ENCODE results near the gene PDE7B. TPM values are rescaled to one million over a fixed set of nuclear protein-coding genes. Genes with fewer than 3 reads are reported as not detected.
"Not testable (repeated sequence)": the region's sequence is repeated elsewhere in the genome, so short reads cannot be mapped to it uniquely, and the experiment has no call there.

Gene PDE7B
- total and polyA plus RNA-seq, 4 donors = 1.0 to 6.9 (median 3.8) TPM

- H3K4me1 ChIP-seq (ENCODE audit: control insufficient read depth in 1 of 2, insufficient read depth in 2 of 2, low read length in 2 of 2); H3K36me3 ChIP-seq (ENCODE audit: control insufficient read depth in 1 of 2, insufficient read depth in 2 of 2, low read length in 1 of 2); H3K9me3 ChIP-seq (ENCODE audit: control insufficient read depth, low read length); H3K27ac ChIP-seq (ENCODE audit: low read depth in 1 of 2, low read length in 2 of 2); H3K27me3 ChIP-seq (ENCODE audit: control insufficient read depth in 1 of 2, insufficient read depth in 2 of 2, low read length in 1 of 2); ATAC-seq (ENCODE audit: low FRiP score); DNase-seq; H3K4me3 ChIP-seq (ENCODE audit: low read length in 2 of 2): not testable (repeated sequence)
- intact Hi-C loops (cut with DNase I) = loop anchor here (5.0 to 10.0 kb wide), 3 partner anchors 688 to 720 kb away; no protein-coding TSS in a partner anchor
- WGBS, 2 donors = 91 to 92% methylated on average over 4 of the region's 4 CpGs
Observed at GRCh38 chr6:136224974-136225373, 373.5 kb downstream of the PDE7B start.

- H3K9me3 ChIP-seq (ENCODE audit: control insufficient read depth, low read length) = no peaks in the 10 kb centered on the region
- DNase-seq (no peak), ATAC-seq (ENCODE audit: low FRiP score) (no peak)
- 64 to 70% methylated on average over 5 of the region's 5 CpGs for WGBS, 2 donors
- no peaks in the 10 kb centered on the region for H3K27me3 ChIP-seq (ENCODE audit: control insufficient read depth in 1 of 2, insufficient read depth in 2 of 2, low read length in 1 of 2)
- no peaks in the 10 kb centered on the region for H3K36me3 ChIP-seq (ENCODE audit: control insufficient read depth in 1 of 2, insufficient read depth in 2 of 2, low read length in 1 of 2)
- no peak overlapping the region for H3K27ac ChIP-seq (ENCODE audit: low read depth in 1 of 2, low read length in 2 of 2)
- no peaks in the 10 kb centered on the region for H3K4me1 ChIP-seq (ENCODE audit: control insufficient read depth in 1 of 2, insufficient read depth in 2 of 2, low read length in 2 of 2)
- no peak overlapping the region for H3K4me3 ChIP-seq (ENCODE audit: low read length in 2 of 2)
- intact Hi-C loops (cut with DNase I) = loop anchor here (5.0 to 10.0 kb wide), 3 partner anchors 688 to 721 kb away; no protein-coding TSS in a partner anchor
Observed at GRCh38 chr6:136225496-136225895, 374.0 kb downstream of the PDE7B start.

GRCh38 chr6:136226027-136226673 lies 374.6 kb downstream of the PDE7B start:
- H3K27me3 ChIP-seq (ENCODE audit: control insufficient read depth in 1 of 2, insufficient read depth in 2 of 2, low read length in 1 of 2) = no peaks in the 10 kb centered on the region
- peak overlapping the region in 1 of 2 donors; percentile 59 for H3K4me3 ChIP-seq (ENCODE audit: low read length in 2 of 2)
- no peaks in the 10 kb centered on the region for H3K4me1 ChIP-seq (ENCODE audit: control insufficient read depth in 1 of 2, insufficient read depth in 2 of 2, low read length in 2 of 2)
- intact Hi-C loops (cut with DNase I) = loop anchor here (2.0 to 10.0 kb wide), 4 partner anchors 689 to 773 kb away; no protein-coding TSS in a partner anchor
- H3K36me3 ChIP-seq (ENCODE audit: control insufficient read depth in 1 of 2, insufficient read depth in 2 of 2, low read length in 1 of 2) = no peaks in the 10 kb centered on the region
- WGBS, 2 donors = 18 to 19% methylated on average over 12 of the region's 12 CpGs
- no peak overlapping the region for H3K27ac ChIP-seq (ENCODE audit: low read depth in 1 of 2, low read length in 2 of 2)
- no peaks in the 10 kb centered on the region for H3K9me3 ChIP-seq (ENCODE audit: control insufficient read depth, low read length)
- ATAC-seq (ENCODE audit: low FRiP score) (peak; percentile 91), DNase-seq (no peak)

GRCh38 chr6:136226674-136227377 lies 375.3 kb downstream of the PDE7B start:
- ATAC-seq (ENCODE audit: low FRiP score) = peak; percentile 33
- Histone ChIP-seq H3K4me3 (ENCODE audit: low read length in 2 of 2) (peak overlapping the region in 1 of 2 donors; percentile 59), H3K27me3 (ENCODE audit: control insufficient read depth in 1 of 2, insufficient read depth in 2 of 2, low read length in 1 of 2) (no peaks in the 10 kb centered on the region), H3K36me3 (ENCODE audit: control insufficient read depth in 1 of 2, insufficient read depth in 2 of 2, low read length in 1 of 2) (no peaks in the 10 kb centered on the region), H3K27ac (ENCODE audit: low read depth in 1 of 2, low read length in 2 of 2) (no peak overlapping the region), H3K9me3 (ENCODE audit: control insufficient read depth, low read length) (no peaks in the 10 kb centered on the region), H3K4me1 (ENCODE audit: control insufficient read depth in 1 of 2, insufficient read depth in 2 of 2, low read length in 2 of 2) (no peaks in the 10 kb centered on the region)
- WGBS, 2 donors = 88 to 89% methylated on average over 4 of the region's 4 CpGs
- intact Hi-C loops (cut with DNase I) = loop anchor here (2.0 to 10.0 kb wide), 4 partner anchors 690 to 774 kb away; no protein-coding TSS in a partner anchor
- DNase-seq = no peak

- Histone ChIP-seq H3K36me3 (ENCODE audit: control insufficient read depth in 1 of 2, insufficient read depth in 2 of 2, low read length in 1 of 2) (no peaks in the 10 kb centered on the region), H3K4me3 (ENCODE audit: low read length in 2 of 2) (no peak overlapping the region), H3K27ac (ENCODE audit: low read depth in 1 of 2, low read length in 2 of 2) (no peak overlapping the region), H3K27me3 (ENCODE audit: control insufficient read depth in 1 of 2, insufficient read depth in 2 of 2, low read length in 1 of 2) (no peaks in the 10 kb centered on the region), H3K4me1 (ENCODE audit: control insufficient read depth in 1 of 2, insufficient read depth in 2 of 2, low read length in 2 of 2) (no peaks in the 10 kb centered on the region), H3K9me3 (ENCODE audit: control insufficient read depth, low read length) (no peaks in the 10 kb centered on the region)
- WGBS, 2 donors = 83 to 87% methylated on average over 2 of the region's 2 CpGs
- DNase-seq = no peak
- intact Hi-C loops (cut with DNase I) = loop anchor here (5.0 to 10.0 kb wide), 3 partner anchors 692 to 724 kb away; no protein-coding TSS in a partner anchor
- no peak for ATAC-seq (ENCODE audit: low FRiP score)
Observed at GRCh38 chr6:136228814-136229213, 377.3 kb downstream of the PDE7B start.

GRCh38 chr6:136230219-136230853 lies 378.8 kb downstream of the PDE7B start:
- no peak for ATAC-seq (ENCODE audit: low FRiP score)
- H3K4me1 ChIP-seq (ENCODE audit: control insufficient read depth in 1 of 2, insufficient read depth in 2 of 2, low read length in 2 of 2) = no peaks in the 10 kb centered on the region
- 47 to 53% methylated on average over 2 of the region's 2 CpGs for WGBS, 2 donors
- intact Hi-C loops (cut with DNase I) = no loop called here
- no peak overlapping the region for H3K4me3 ChIP-seq (ENCODE audit: low read length in 2 of 2)
- no peak for DNase-seq
- no peaks in the 10 kb centered on the region for H3K9me3 ChIP-seq (ENCODE audit: control insufficient read depth, low read length)
- no peak overlapping the region for H3K27ac ChIP-seq (ENCODE audit: low read depth in 1 of 2, low read length in 2 of 2)
- H3K36me3 ChIP-seq (ENCODE audit: control insufficient read depth in 1 of 2, insufficient read depth in 2 of 2, low read length in 1 of 2) = no peaks in the 10 kb centered on the region
- H3K27me3 ChIP-seq (ENCODE audit: control insufficient read depth in 1 of 2, insufficient read depth in 2 of 2, low read length in 1 of 2) = no peaks in the 10 kb centered on the region

- DNase-seq (no peak), ATAC-seq (ENCODE audit: low FRiP score) (no peak)
- Histone ChIP-seq H3K4me3 (ENCODE audit: low read length in 2 of 2) (no peak overlapping the region), H3K36me3 (ENCODE audit: control insufficient read depth in 1 of 2, insufficient read depth in 2 of 2, low read length in 1 of 2) (no peaks in the 10 kb centered on the region), H3K4me1 (ENCODE audit: control insufficient read depth in 1 of 2, insufficient read depth in 2 of 2, low read length in 2 of 2) (no peaks in the 10 kb centered on the region), H3K27me3 (ENCODE audit: control insufficient read depth in 1 of 2, insufficient read depth in 2 of 2, low read length in 1 of 2) (no peaks in the 10 kb centered on the region), H3K27ac (ENCODE audit: low read depth in 1 of 2, low read length in 2 of 2) (no peak overlapping the region), H3K9me3 (ENCODE audit: control insufficient read depth, low read length) (no peaks in the 10 kb centered on the region)
- WGBS, 2 donors = 95 to 98% methylated on average over 1 of the region's 1 CpG
- intact Hi-C loops (cut with DNase I) = no loop called here
Observed at GRCh38 chr6:136232701-136233100, 381.2 kb downstream of the PDE7B start.

GRCh38 chr6:136235233-136235564 lies 383.7 kb downstream of the PDE7B start:
- intact Hi-C loops (cut with DNase I) = no loop called here
- Histone ChIP-seq H3K36me3 (ENCODE audit: control insufficient read depth in 1 of 2, insufficient read depth in 2 of 2, low read length in 1 of 2) (no peaks in the 10 kb centered on the region), H3K27ac (ENCODE audit: low read depth in 1 of 2, low read length in 2 of 2) (no peak overlapping the region), H3K4me3 (ENCODE audit: low read length in 2 of 2) (no peak overlapping the region), H3K27me3 (ENCODE audit: control insufficient read depth in 1 of 2, insufficient read depth in 2 of 2, low read length in 1 of 2) (no peaks in the 10 kb centered on the region), H3K4me1 (ENCODE audit: control insufficient read depth in 1 of 2, insufficient read depth in 2 of 2, low read length in 2 of 2) (no peaks in the 10 kb centered on the region), H3K9me3 (ENCODE audit: control insufficient read depth, low read length) (no peaks in the 10 kb centered on the region)
- DNase-seq = no peak
- 82 to 84% methylated on average over 4 of the region's 4 CpGs for WGBS, 2 donors
- ATAC-seq (ENCODE audit: low FRiP score) = no peak
